Lung (tissue), 12 donors: ENCODE data around the gene RERG. TPM values are rescaled to one million over a fixed set of nuclear protein-coding genes. Genes with fewer than 3 reads are reported as not detected.

Experiments
- ATAC-seq: fragments of 200-7000 bp; cut with Tn5 transposase; one replicate; pipeline ENCODE4 v1.9.1; 2020; ENCODE audit warnings: moderate number of reproducible peaks; ENCODE audit not compliant: insufficient read depth, low FRiP score
- DNase-seq, 3 donors: peaks; one replicate each; pipeline ENCODE4 v3.0.0-alpha.2; 2013 to 2017
- H3K27ac ChIP-seq, 2 donors: one replicate each; pipeline ENCODE4 v1.5.1; 2013; ENCODE audit warnings: mild to moderate bottlenecking in 2 of 2, moderate library complexity in 2 of 2, control low read depth in 1 of 2, inconsistent platforms in 1 of 2, low read depth in 1 of 2, low read length in 1 of 2
- H3K27me3 ChIP-seq, 3 donors: one replicate each; pipeline ENCODE4 v1.5.1; 2013; ENCODE audit warnings: low read length in 2 of 3; ENCODE audit not compliant: control insufficient read depth in 3 of 3, insufficient read depth in 3 of 3
- H3K36me3 ChIP-seq, 4 donors: one replicate each; pipeline ENCODE4 v1.5.1; 2013; ENCODE audit warnings: low read length in 4 of 4, mild to moderate bottlenecking in 1 of 4, moderate library complexity in 1 of 4; ENCODE audit not compliant: control insufficient read depth in 4 of 4, insufficient read depth in 4 of 4
- H3K4me1 ChIP-seq, 5 donors: one replicate each; pipeline ENCODE4 v1.5.1; 2013; ENCODE audit warnings: low read length in 5 of 5, mild to moderate bottlenecking in 2 of 5, moderate library complexity in 1 of 5; ENCODE audit not compliant: control insufficient read depth in 5 of 5, insufficient read depth in 5 of 5
- H3K4me3 ChIP-seq: one replicate; pipeline ENCODE4 v1.5.1; 2013; ENCODE audit warnings: mild to moderate bottlenecking, control low read depth, moderate library complexity
- H3K9ac ChIP-seq, 2 donors: one replicate each; pipeline ENCODE4 v1.5.1; 2013; ENCODE audit warnings: low read length in 2 of 2, control low read depth in 1 of 2; ENCODE audit not compliant: insufficient read depth in 1 of 2
- H3K9me3 ChIP-seq, 4 donors: one replicate each; pipeline ENCODE4 v1.5.1; 2013; ENCODE audit warnings: low read length in 3 of 4, mild to moderate bottlenecking in 1 of 4, moderate library complexity in 1 of 4; ENCODE audit not compliant: control insufficient read depth in 4 of 4, insufficient read depth in 3 of 4
- WGBS, 2 donors: extraction: QIAGEN DNeasy Blood & Tissue Kit; methylation state at CpG; one replicate each; pipeline ENCODE4 v1.1.7; 2013; 5-methylcytosine and 5-hydroxymethylcytosine counted together
- polyA plus RNA-seq, 2 donors: library from polyadenylated mRNA; stranded (reverse); fragments of 200-250 nt; gene quantifications; one replicate each; pipeline ENCODE4 v1.2.1, GENCODE V29; 2013
- total RNA-seq, 2 donors: library from RNA; depleted of rRNA in 1 of 2; stranded (reverse); fragments of >200 nt in 1 of 2; gene quantifications; one replicate each; pipeline ENCODE4 v1.2.1, GENCODE V29; 2014 to 2021
- TF ChIP-seq, protein P1 (sequence below): IDR thresholded peaks from 2 replicates; pipeline ENCODE4 v1.5.1; 2012; ENCODE audit warnings: mild to moderate bottlenecking; ENCODE audit errors: control extremely low read depth, extremely low read depth
- donor health status: control.
- donor health status: control.
- donor health status: Bipolar disorder and iron deficiency.
- donor health status: healthy.
- donor health status: DM: yes; HTN: yes; CAD: no.

RERG gene
- total and polyA plus RNA-seq, 4 donors, result 3.3 to 20.1 (median 8.5) TPM

DNA sequence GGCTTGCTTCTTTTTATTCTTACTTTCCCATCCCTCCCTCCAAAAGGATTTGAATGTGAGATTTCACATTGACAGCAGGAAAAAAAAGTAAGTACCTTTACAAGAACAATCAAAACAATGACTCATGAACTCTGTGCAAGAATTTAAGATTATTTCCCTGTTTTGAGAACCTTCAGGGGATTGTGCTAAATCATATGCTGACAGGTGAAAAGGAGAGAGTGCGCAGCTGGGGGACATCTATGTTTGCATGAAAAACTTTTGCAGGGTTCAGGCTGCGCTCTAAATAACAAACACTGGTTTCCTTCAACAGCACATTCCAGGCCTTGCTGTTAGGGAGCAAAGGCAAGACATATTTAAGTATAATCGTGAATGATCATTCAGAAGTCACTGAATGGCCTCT is 27.3 kb downstream of the RERG start:
- no peak for ATAC-seq
- H3K9ac ChIP-seq, result no peak overlapping the region
- peak in 2 of 3 donors; percentile 38 to 59 for DNase-seq
- no peak overlapping the region for H3K4me3 ChIP-seq
- H3K36me3 ChIP-seq, result no peaks in the 10 kb centered on the region
- WGBS, 2 donors, result 18% methylated on average over 3 of the region's 3 CpGs
- no peak overlapping the region for H3K27ac ChIP-seq
- H3K9me3 ChIP-seq, result no peaks in the 10 kb centered on the region
- TF ChIP-seq, protein P1, sequence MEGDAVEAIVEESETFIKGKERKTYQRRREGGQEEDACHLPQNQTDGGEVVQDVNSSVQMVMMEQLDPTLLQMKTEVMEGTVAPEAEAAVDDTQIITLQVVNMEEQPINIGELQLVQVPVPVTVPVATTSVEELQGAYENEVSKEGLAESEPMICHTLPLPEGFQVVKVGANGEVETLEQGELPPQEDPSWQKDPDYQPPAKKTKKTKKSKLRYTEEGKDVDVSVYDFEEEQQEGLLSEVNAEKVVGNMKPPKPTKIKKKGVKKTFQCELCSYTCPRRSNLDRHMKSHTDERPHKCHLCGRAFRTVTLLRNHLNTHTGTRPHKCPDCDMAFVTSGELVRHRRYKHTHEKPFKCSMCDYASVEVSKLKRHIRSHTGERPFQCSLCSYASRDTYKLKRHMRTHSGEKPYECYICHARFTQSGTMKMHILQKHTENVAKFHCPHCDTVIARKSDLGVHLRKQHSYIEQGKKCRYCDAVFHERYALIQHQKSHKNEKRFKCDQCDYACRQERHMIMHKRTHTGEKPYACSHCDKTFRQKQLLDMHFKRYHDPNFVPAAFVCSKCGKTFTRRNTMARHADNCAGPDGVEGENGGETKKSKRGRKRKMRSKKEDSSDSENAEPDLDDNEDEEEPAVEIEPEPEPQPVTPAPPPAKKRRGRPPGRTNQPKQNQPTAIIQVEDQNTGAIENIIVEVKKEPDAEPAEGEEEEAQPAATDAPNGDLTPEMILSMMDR, result no peak
- peaks cover 0 to 31% (median 16%) of the 10 kb centered on the region in 5 donors for H3K4me1 ChIP-seq
- no peaks in the 10 kb centered on the region for H3K27me3 ChIP-seq

DNA sequence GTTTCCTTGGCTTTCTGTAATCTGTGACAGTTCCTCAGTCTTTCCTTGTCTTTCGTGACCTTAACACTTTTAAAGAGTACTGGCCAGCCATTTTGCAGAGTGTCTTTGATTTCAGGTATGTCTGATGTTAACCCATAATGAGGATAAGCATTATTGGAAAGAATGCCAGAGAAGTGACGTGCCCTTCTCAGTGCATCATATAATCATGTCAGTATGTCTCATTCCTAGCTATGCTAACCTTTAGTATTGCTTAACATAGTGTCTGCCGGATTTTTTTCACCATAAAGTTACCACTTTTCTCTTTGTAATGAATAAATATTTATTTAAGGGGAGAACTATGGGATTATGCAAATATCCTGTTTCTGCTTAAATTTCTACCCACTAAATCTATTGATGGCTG is 28.5 kb downstream of the RERG start:
- H3K36me3 ChIP-seq, result no peaks in the 10 kb centered on the region
- H3K27me3 ChIP-seq, result no peaks in the 10 kb centered on the region
- TF ChIP-seq, protein P1, result no peak
- ATAC-seq (no peak), DNase-seq (no peak)
- peaks cover 0 to 31% (median 16%) of the 10 kb centered on the region in 5 donors for H3K4me1 ChIP-seq
- no peak overlapping the region for H3K4me3 ChIP-seq
- no peak overlapping the region for H3K27ac ChIP-seq
- H3K9ac ChIP-seq, result no peak overlapping the region
- 72 to 84% methylated on average over 3 of the region's 3 CpGs for WGBS, 2 donors
- no peaks in the 10 kb centered on the region for H3K9me3 ChIP-seq

DNA sequence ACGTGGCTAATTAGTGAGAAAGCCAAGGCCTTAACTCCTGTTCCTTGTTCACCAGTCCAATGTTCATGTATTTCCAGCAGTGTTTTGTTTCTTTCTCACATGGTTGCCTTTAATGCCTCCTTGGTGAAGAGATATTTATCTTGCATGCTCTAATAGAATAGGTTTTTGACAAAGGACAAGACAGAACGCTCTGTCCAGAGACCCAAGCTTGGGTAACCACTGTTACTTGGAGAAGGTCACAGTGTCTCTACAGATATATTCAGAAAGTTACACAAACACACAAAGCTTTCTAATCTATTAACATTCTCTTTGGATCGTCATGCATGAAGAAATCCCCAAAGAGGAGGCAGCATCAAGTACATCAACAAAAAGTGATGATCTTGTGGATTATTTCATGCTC is 33.1 kb downstream of the RERG start:
- Histone ChIP-seq H3K9ac (no peak overlapping the region), H3K4me3 (no peak overlapping the region), H3K4me1 (peaks cover 0 to 15% (median 0%) of the 10 kb centered on the region in 5 donors), H3K36me3 (no peaks in the 10 kb centered on the region), H3K27ac (no peak overlapping the region), H3K9me3 (no peaks in the 10 kb centered on the region), H3K27me3 (no peaks in the 10 kb centered on the region)
- DNase-seq (no peak), ATAC-seq (no peak)
- 88 to 90% methylated on average over 3 of the region's 3 CpGs for WGBS, 2 donors
- TF ChIP-seq, protein P1, result no peak

DNA sequence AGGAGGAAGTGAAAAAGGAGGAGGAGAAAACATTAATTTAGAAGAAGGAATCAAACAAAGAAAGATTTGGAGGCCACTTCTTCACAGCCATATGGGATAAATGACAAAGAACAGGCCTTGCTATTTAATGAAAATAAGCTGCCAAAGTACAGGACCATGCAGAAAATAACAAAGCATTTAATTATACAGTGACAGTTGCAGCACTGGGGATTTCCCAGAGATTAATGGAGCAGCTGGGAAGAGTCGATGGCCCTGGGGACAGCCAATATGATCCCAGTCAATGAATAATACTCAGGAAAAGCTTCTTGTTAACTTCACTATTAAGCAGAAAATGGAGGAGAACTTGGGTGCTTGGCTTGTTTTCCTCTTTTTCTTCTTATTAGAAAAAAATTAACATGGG is 34.6 kb downstream of the RERG start:
- TF ChIP-seq, protein P1, result no peak

More for the DNA sequence above, 34.6 kb downstream of the RERG start:
- Histone ChIP-seq H3K9me3 (no peaks in the 10 kb centered on the region), H3K4me1 (peaks cover 0 to 23% (median 1%) of the 10 kb centered on the region in 5 donors), H3K27me3 (no peaks in the 10 kb centered on the region), H3K9ac (no peak overlapping the region), H3K27ac (no peak overlapping the region), H3K36me3 (no peaks in the 10 kb centered on the region), H3K4me3 (no peak overlapping the region)
- WGBS, 2 donors, result 33 to 76% methylated on average over 1 of the region's 1 CpG
- ATAC-seq, result no peak
- no peak for DNase-seq
